Neuronal stem cell (in vitro differentiated cells): ENCODE measurements around the gene PPA2.

Experiments
- DNase-seq: peaks from one replicate; pipeline ENCODE4 v3.0.0-alpha.2; 2013; ENCODE audit warnings: low spot score
- H2AFZ ChIP-seq: one replicate; pipeline ENCODE4 v1.6.1; 2013; ENCODE audit warnings: mild to moderate bottlenecking, low read length, inconsistent platforms
- H2AK5ac ChIP-seq: 2 replicates; pipeline ENCODE4 v1.6.1; 2013; ENCODE audit warnings: low read depth, mild to moderate bottlenecking, inconsistent platforms, low read length, moderate library complexity, mixed read lengths
- H2BK120ac ChIP-seq: 2 replicates; pipeline ENCODE4 v1.6.1; 2013; ENCODE audit warnings: low read depth, mild to moderate bottlenecking, inconsistent platforms, low read length, moderate library complexity, mixed read lengths
- H2BK12ac ChIP-seq: one replicate; pipeline ENCODE4 v1.6.1; 2013; ENCODE audit warnings: low read length, inconsistent platforms
- H2BK15ac ChIP-seq: 2 replicates; pipeline ENCODE4 v1.6.1; 2013; ENCODE audit warnings: mild to moderate bottlenecking, low read length, inconsistent platforms, mixed read lengths
- H2BK5ac ChIP-seq: one replicate; pipeline ENCODE4 v1.6.1; 2013; ENCODE audit warnings: inconsistent platforms, mild to moderate bottlenecking, low read length, moderate library complexity
- H3K14ac ChIP-seq: one replicate; pipeline ENCODE4 v1.6.1; 2013; ENCODE audit warnings: low read length, inconsistent platforms
- H3K18ac ChIP-seq: 2 replicates; pipeline ENCODE4 v1.6.1; 2013; ENCODE audit warnings: low read length, inconsistent platforms
- H3K23ac ChIP-seq: 2 replicates; pipeline ENCODE4 v1.6.1; 2013; ENCODE audit warnings: low read depth, mild to moderate bottlenecking, mixed read lengths, low read length, inconsistent platforms; ENCODE audit not compliant: poor library complexity
- H3K27ac ChIP-seq: replicated peaks from 3 replicates; pipeline ENCODE4 v1.5.1; 2013; ENCODE audit warnings: low read length, inconsistent platforms
- H3K27me3 ChIP-seq, 3 experiments: 2 replicates each; pipeline ENCODE4 v1.6.1; 2013; ENCODE audit warnings: low read length in 3 of 3, mild to moderate bottlenecking in 2 of 3, inconsistent platforms in 1 of 3, low read depth in 1 of 3, mixed read lengths in 1 of 3, moderate library complexity in 1 of 3; ENCODE audit not compliant: control insufficient read depth in 3 of 3, insufficient read depth in 3 of 3
- H3K36me3 ChIP-seq, 2 donors: replicated peaks in 1 of 2; 2 replicates each; pipeline ENCODE4 v1.6.1; 2013; ENCODE audit warnings: low read length in 2 of 2; ENCODE audit not compliant: control insufficient read depth in 2 of 2, insufficient read depth in 2 of 2
- H3K4ac ChIP-seq: 2 replicates; pipeline ENCODE4 v1.6.1; 2013; ENCODE audit warnings: inconsistent platforms, mild to moderate bottlenecking, low read length, moderate library complexity
- H3K4me1 ChIP-seq, 2 donors: 1 replicate in 1 of 2; 2 replicates in 1 of 2; pipeline ENCODE4 v1.6.1; 2013; ENCODE audit warnings: low read length in 2 of 2, low read depth in 1 of 2; ENCODE audit not compliant: control insufficient read depth in 2 of 2, insufficient read depth in 1 of 2
- H3K4me2 ChIP-seq: one replicate; pipeline ENCODE4 v1.6.1; 2013; ENCODE audit warnings: mild to moderate bottlenecking, low read length, inconsistent platforms; ENCODE audit not compliant: insufficient read depth, poor library complexity, severe bottlenecking
- H3K4me3 ChIP-seq, 2 donors: 2 replicates each; pipeline ENCODE4 v1.5.1; 2013; ENCODE audit warnings: low read length in 2 of 2, mild to moderate bottlenecking in 2 of 2, inconsistent platforms in 1 of 2, moderate library complexity in 1 of 2
- H3K79me1 ChIP-seq: one replicate; pipeline ENCODE4 v1.6.1; 2013; ENCODE audit warnings: low read depth, mild to moderate bottlenecking, inconsistent platforms, low read length, moderate library complexity
- H3K9ac ChIP-seq: one replicate; pipeline ENCODE4 v1.6.1; 2013; ENCODE audit warnings: mild to moderate bottlenecking, low read depth, low read length, inconsistent platforms; ENCODE audit not compliant: poor library complexity
- H3K9me3 ChIP-seq, 2 donors: replicated peaks in 1 of 2; 2 replicates each; pipeline versions ENCODE3 to v1.6.1; 2013; ENCODE audit warnings: low read length in 2 of 2, mild to moderate bottlenecking in 2 of 2, inconsistent platforms in 1 of 2, low read depth in 1 of 2, mixed read lengths in 1 of 2, moderate library complexity in 1 of 2; ENCODE audit not compliant: control insufficient read depth in 2 of 2, insufficient read depth in 1 of 2
- H4K8ac ChIP-seq: one replicate; pipeline ENCODE4 v1.6.1; 2013; ENCODE audit warnings: low read depth, mild to moderate bottlenecking, inconsistent platforms, low read length, moderate library complexity
- H4K91ac ChIP-seq: one replicate; pipeline ENCODE4 v1.6.1; 2013; ENCODE audit warnings: low read length, low read depth, mild to moderate bottlenecking, inconsistent platforms; ENCODE audit not compliant: poor library complexity
- WGBS, 2 donors: extraction: QIAGEN DNeasy Blood & Tissue Kit; methylation state at CpG; one replicate each; pipeline ENCODE4 v1.1.7; 2013; ENCODE audit warnings: missing lambda C conversion rate in 2 of 2, mixed read lengths in 1 of 2; ENCODE audit not compliant: insufficient read length in 2 of 2, insufficient replicate concordance in 1 of 2; ENCODE audit errors: extremely low coverage in 2 of 2; 5-methylcytosine and 5-hydroxymethylcytosine counted together

The PPA2 gene

GRCh38 chr4:105344141-105344540, 129.7 kb downstream of the PPA2 start:
- Histone ChIP-seq H3K36me3 (no peaks in the 10 kb centered on the region), H2BK12ac (no peak overlapping the region), H3K4ac (no peak overlapping the region), H3K27ac (no peak overlapping the region), H4K91ac (no peak overlapping the region), H3K27me3 (no peaks in the 10 kb centered on the region), H3K9ac (no peak overlapping the region), H3K4me2 (no peak overlapping the region), H2BK120ac (no peak overlapping the region), H2BK5ac (no peak overlapping the region), H3K4me3 (no peak overlapping the region), H2BK15ac (no peak overlapping the region), H2AFZ (no peak overlapping the region), H4K8ac (no peak overlapping the region), H3K18ac (no peak overlapping the region), H2AK5ac (no peak overlapping the region), H3K4me1 (peaks cover 0 to 4% of the 10 kb centered on the region in 2 donors), H3K23ac (no peak overlapping the region), H3K79me1 (no peaks in the 10 kb centered on the region), H3K14ac (no peak overlapping the region), H3K9me3 (no peaks in the 10 kb centered on the region)
- no peak for DNase-seq

GRCh38 chr4:105343146-105343931, 130.5 kb downstream of the PPA2 start:
- no peak overlapping the region for H3K23ac ChIP-seq
- no peak overlapping the region for H3K18ac ChIP-seq
- H2BK120ac ChIP-seq, result no peak overlapping the region
- no peak overlapping the region for H3K14ac ChIP-seq
- H2BK15ac ChIP-seq, result no peak overlapping the region
- no peak overlapping the region for H2BK12ac ChIP-seq
- H3K4me3 ChIP-seq, result no peak overlapping the region
- no peak overlapping the region for H4K91ac ChIP-seq
- no peak overlapping the region for H2AFZ ChIP-seq
- no peaks in the 10 kb centered on the region for H3K36me3 ChIP-seq
- no peak for DNase-seq
- no peak overlapping the region for H2AK5ac ChIP-seq
- no peaks in the 10 kb centered on the region for H3K27me3 ChIP-seq
- WGBS, 2 donors, result no CpG with 5 or more reads among the region's 8 CpGs
- H3K27ac ChIP-seq, result no peak overlapping the region
- H3K4me2 ChIP-seq, result no peak overlapping the region
- H3K4me1 ChIP-seq, result peaks cover 0 to 4% of the 10 kb centered on the region in 2 donors
- no peak overlapping the region for H3K9ac ChIP-seq
- no peaks in the 10 kb centered on the region for H3K79me1 ChIP-seq
- no peak overlapping the region for H3K4ac ChIP-seq
- H2BK5ac ChIP-seq, result no peak overlapping the region
- H3K9me3 ChIP-seq, result no peaks in the 10 kb centered on the region
- H4K8ac ChIP-seq, result no peak overlapping the region

- H2AFZ ChIP-seq, result no peak overlapping the region
- H3K9ac ChIP-seq, result no peak overlapping the region
- DNase-seq, result no peak
- H2BK12ac ChIP-seq, result no peak overlapping the region
- no peak overlapping the region for H3K4me2 ChIP-seq
- peaks cover 1 to 2% of the 10 kb centered on the region in 2 donors for H3K4me1 ChIP-seq
- H2BK120ac ChIP-seq, result no peak overlapping the region
- no peak overlapping the region for H4K91ac ChIP-seq
- H2BK15ac ChIP-seq, result no peak overlapping the region
- no CpG with 5 or more reads among the region's 1 CpG for WGBS, 2 donors
- no peak overlapping the region for H3K4me3 ChIP-seq
- H3K27ac ChIP-seq, result no peak overlapping the region
- no peak overlapping the region for H3K23ac ChIP-seq
- no peak overlapping the region for H2BK5ac ChIP-seq
- no peak overlapping the region for H2AK5ac ChIP-seq
- H4K8ac ChIP-seq, result no peak overlapping the region
- H3K27me3 ChIP-seq, result no peaks in the 10 kb centered on the region
- no peak overlapping the region for H3K4ac ChIP-seq
- no peaks in the 10 kb centered on the region for H3K9me3 ChIP-seq
- H3K36me3 ChIP-seq, result no peaks in the 10 kb centered on the region
- no peak overlapping the region for H3K14ac ChIP-seq
- H3K79me1 ChIP-seq, result no peaks in the 10 kb centered on the region
- no peak overlapping the region for H3K18ac ChIP-seq
Observed at GRCh38 chr4:105329081-105329480, 144.8 kb downstream of the PPA2 start.

- Histone ChIP-seq H3K36me3 (no peaks in the 10 kb centered on the region), H3K4me2 (no peak overlapping the region), H2BK5ac (no peak overlapping the region), H3K27me3 (no peaks in the 10 kb centered on the region), H3K9me3 (no peaks in the 10 kb centered on the region), H2AK5ac (no peak overlapping the region), H3K27ac (no peak overlapping the region), H2AFZ (no peak overlapping the region), H2BK12ac (no peak overlapping the region), H3K23ac (no peak overlapping the region), H4K91ac (no peak overlapping the region), H3K18ac (no peak overlapping the region), H4K8ac (no peak overlapping the region), H3K9ac (no peak overlapping the region), H3K4ac (no peak overlapping the region), H2BK120ac (no peak overlapping the region), H3K79me1 (no peaks in the 10 kb centered on the region), H3K4me3 (no peak overlapping the region), H3K4me1 (peaks cover 1 to 2% of the 10 kb centered on the region in 2 donors), H3K14ac (no peak overlapping the region), H2BK15ac (no peak overlapping the region)
- no peak for DNase-seq
Observed at GRCh38 chr4:105327956-105328355, 145.9 kb downstream of the PPA2 start.
